Memory B cell (primary cell): Measurements from ENCODE around the gene HMGB4.

Experiments
- ATAC-seq: fragments of 150-1000 bp; cut with Tn5 transposase; 2 replicates; pipeline ENCODE4 v1.10.0; 2021; ENCODE audit warnings: low read depth, mild to moderate bottlenecking, moderate library complexity
- DNase-seq, 2 donors: peaks; one replicate each; pipeline ENCODE4 v3.0.0; 2022; ENCODE audit warnings: low spot score in 2 of 2
- H3K27ac Mint-ChIP-seq: one replicate; pipeline ENCODE4 v1.8.0; 2022; ENCODE audit warnings: mild to moderate bottlenecking, moderate library complexity, mixed read lengths
- H3K27me3 Mint-ChIP-seq: one replicate; pipeline ENCODE4 v1.8.0; 2022; ENCODE audit warnings: mixed read lengths
- H3K36me3 Mint-ChIP-seq: one replicate; pipeline ENCODE4 v1.8.0; 2022; ENCODE audit warnings: mild to moderate bottlenecking, mixed read lengths
- H3K4me1 Mint-ChIP-seq: one replicate; pipeline ENCODE4 v1.8.0; 2022; ENCODE audit warnings: mixed read lengths
- H3K4me3 Mint-ChIP-seq: one replicate; pipeline ENCODE4 v1.8.0; 2022; ENCODE audit warnings: mild to moderate bottlenecking, moderate library complexity, mixed read lengths
- H3K9me3 Mint-ChIP-seq: one replicate; pipeline ENCODE4 v1.8.0; 2022; ENCODE audit warnings: mixed read lengths

The HMGB4 gene

GRCh38 chr1:33826711-33827110 lies 37.2 kb upstream of the HMGB4 start:
- no peaks in the 10 kb centered on the region for H3K4me1 Mint-ChIP-seq
- ATAC-seq (no peak), DNase-seq (no peak)
- no peak overlapping the region for H3K4me3 Mint-ChIP-seq
- peaks cover 19% of the 10 kb centered on the region for H3K27me3 Mint-ChIP-seq
- H3K9me3 Mint-ChIP-seq: peaks cover 2% of the 10 kb centered on the region
- H3K36me3 Mint-ChIP-seq: no peaks in the 10 kb centered on the region
- H3K27ac Mint-ChIP-seq: no peak overlapping the region

DNA sequence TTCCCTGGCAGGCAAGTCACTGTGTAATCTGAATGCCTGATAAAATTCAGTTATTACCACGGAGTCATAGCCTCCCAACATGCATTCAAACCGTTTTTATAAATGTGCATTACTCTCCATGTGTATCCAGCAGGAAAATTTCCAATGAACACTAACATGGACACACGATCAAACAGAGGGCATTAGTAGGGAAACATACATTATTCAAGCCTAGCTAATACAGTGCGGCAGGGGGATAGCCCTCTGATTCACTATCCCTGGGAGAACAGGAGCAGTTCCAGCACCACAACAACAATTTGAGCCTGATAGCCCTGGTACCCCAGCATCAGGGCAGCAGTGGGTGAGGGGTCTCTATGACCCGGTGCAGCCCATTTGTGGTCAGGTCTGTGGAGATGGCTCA lies 35.8 kb upstream of the HMGB4 start:
- Mint-ChIP-seq H3K4me1 (no peaks in the 10 kb centered on the region), H3K4me3 (no peak overlapping the region), H3K36me3 (no peaks in the 10 kb centered on the region), H3K27ac (no peak overlapping the region), H3K9me3 (peaks cover 2% of the 10 kb centered on the region), H3K27me3 (peaks cover 14% of the 10 kb centered on the region)
- no peak for ATAC-seq
- no peak for DNase-seq

DNA sequence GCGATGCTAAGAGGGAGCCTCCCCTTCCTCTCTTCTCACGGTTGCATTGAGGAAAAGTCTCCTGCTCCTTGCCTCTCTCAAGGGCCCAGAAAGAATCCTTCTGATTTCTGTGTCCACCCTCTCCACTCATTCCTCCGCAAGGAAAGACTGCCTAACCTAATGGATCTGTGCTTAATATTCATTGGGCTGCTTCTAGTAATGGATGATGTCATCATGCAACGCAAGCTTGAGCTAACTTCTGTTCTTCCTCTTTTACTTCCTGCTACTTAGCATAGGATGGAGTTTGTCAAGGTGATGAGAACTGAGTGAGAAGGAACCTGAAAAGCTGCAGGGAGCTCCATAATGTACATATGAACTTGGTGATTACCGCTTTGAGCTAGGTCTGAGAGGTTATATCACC lies 35.2 kb upstream of the HMGB4 start:
- Mint-ChIP-seq H3K9me3 (peaks cover 2% of the 10 kb centered on the region), H3K36me3 (no peaks in the 10 kb centered on the region), H3K4me3 (no peak overlapping the region), H3K27ac (no peak overlapping the region), H3K27me3 (peaks cover 14% of the 10 kb centered on the region), H3K4me1 (no peaks in the 10 kb centered on the region)
- DNase-seq (peak in 1 of 2 donors; percentile 2), ATAC-seq (no peak)

DNA sequence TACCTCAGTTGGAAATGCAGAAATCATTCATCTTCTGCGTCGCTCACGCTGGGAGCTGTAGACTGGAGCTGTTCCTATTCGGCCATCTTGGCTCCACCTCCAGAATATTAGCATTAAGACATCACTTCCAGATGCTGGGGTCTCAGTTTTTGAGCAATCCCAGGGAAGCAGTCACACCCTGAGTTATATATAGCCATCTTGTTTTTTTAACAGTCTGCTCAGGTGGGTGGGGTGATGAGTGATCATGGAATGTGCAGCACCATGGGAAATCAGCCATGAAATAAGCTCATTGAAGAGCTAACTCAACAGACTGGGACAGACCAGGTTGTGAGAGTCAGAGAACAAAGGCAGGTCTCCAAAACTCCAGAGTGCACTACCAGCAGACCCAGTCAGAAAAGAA lies 27.0 kb upstream of the HMGB4 start:
- H3K9me3 Mint-ChIP-seq: no peaks in the 10 kb centered on the region
- H3K36me3 Mint-ChIP-seq: no peaks in the 10 kb centered on the region
- no peak overlapping the region for H3K27ac Mint-ChIP-seq
- ATAC-seq: no peak
- H3K4me1 Mint-ChIP-seq: peaks cover 2% of the 10 kb centered on the region
- H3K27me3 Mint-ChIP-seq: peaks cover 5% of the 10 kb centered on the region
- no peak for DNase-seq
- no peak overlapping the region for H3K4me3 Mint-ChIP-seq

DNA sequence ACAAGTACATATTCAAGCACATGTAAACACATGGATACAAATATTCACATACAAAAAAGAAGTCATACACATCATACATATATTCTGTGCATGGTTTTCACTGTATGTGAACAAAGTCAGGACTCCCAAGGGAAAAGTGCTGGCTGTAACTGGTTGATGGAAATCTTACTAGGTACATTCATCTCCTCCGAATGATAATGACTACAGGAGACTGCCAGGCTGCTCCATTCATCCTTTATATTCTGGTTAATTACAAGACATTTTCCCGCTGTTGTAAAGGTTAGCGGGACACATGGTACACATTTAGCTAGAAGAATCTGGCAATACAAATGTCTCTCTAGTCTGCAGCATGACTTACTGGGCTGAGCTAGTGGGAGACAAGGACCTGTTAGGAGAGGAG lies 26.2 kb upstream of the HMGB4 start:
- DNase-seq (no peak), ATAC-seq (no peak)
- Mint-ChIP-seq H3K9me3 (no peaks in the 10 kb centered on the region), H3K36me3 (no peaks in the 10 kb centered on the region), H3K27ac (no peak overlapping the region), H3K27me3 (peaks cover 5% of the 10 kb centered on the region), H3K4me3 (no peak overlapping the region), H3K4me1 (peaks cover 2% of the 10 kb centered on the region)

- Mint-ChIP-seq H3K27me3 (peaks cover 5% of the 10 kb centered on the region), H3K9me3 (no peaks in the 10 kb centered on the region), H3K36me3 (no peaks in the 10 kb centered on the region), H3K4me3 (no peak overlapping the region), H3K4me1 (peaks cover 2% of the 10 kb centered on the region), H3K27ac (no peak overlapping the region)
- DNase-seq (no peak), ATAC-seq (no peak)
Measured at GRCh38 chr1:33841494-33841893, 22.4 kb upstream of the HMGB4 start.

DNA sequence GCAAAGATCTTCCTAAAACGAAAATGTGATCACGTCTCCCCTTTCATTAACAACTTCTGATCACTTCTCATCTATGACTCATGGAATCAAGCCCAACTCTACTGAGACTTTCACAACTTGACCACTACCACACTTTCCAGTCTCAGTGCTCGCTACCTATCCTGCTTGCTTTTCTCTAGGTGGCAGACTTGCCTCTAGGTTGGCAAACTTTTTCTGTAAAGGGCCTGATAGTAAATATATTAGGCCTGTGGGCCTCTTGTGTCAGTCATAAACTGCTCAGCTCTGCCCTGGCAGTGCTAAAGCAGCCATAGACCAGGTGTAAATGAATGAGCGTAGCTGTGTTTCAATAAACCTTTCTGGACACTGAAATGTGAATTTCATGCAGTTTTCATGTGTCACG lies 21.5 kb upstream of the HMGB4 start:
- no peak overlapping the region for H3K4me3 Mint-ChIP-seq
- DNase-seq: no peak
- H3K27me3 Mint-ChIP-seq: peaks cover 5% of the 10 kb centered on the region
- no peaks in the 10 kb centered on the region for H3K36me3 Mint-ChIP-seq
- no peaks in the 10 kb centered on the region for H3K9me3 Mint-ChIP-seq
- no peak overlapping the region for H3K27ac Mint-ChIP-seq
- peaks cover 2% of the 10 kb centered on the region for H3K4me1 Mint-ChIP-seq
- no peak for ATAC-seq

DNA sequence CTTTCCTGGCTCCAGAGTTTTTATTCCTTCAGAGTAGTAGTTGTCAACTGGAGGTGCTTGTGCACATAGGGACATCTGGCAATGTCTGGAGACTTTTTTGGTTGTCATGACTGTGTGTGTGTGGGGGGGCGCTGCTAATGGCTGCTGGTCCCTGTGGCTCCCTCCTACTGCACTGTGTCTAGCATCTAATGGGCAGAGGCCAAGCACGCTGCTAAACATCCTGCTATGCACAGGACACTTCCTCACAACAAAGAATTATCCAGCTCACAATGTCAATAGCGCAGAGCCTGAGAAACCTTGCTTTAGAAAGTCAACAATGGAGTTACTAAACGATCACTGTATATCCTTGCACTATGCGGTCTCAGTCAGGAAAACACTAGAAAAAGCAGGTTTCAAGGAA lies 19.7 kb upstream of the HMGB4 start:
- no peaks in the 10 kb centered on the region for H3K9me3 Mint-ChIP-seq
- DNase-seq (no peak), ATAC-seq (no peak)
- no peaks in the 10 kb centered on the region for H3K36me3 Mint-ChIP-seq
- H3K4me1 Mint-ChIP-seq: no peaks in the 10 kb centered on the region
- H3K27ac Mint-ChIP-seq: no peak overlapping the region
- no peak overlapping the region for H3K4me3 Mint-ChIP-seq
- H3K27me3 Mint-ChIP-seq: peaks cover 4% of the 10 kb centered on the region

DNA sequence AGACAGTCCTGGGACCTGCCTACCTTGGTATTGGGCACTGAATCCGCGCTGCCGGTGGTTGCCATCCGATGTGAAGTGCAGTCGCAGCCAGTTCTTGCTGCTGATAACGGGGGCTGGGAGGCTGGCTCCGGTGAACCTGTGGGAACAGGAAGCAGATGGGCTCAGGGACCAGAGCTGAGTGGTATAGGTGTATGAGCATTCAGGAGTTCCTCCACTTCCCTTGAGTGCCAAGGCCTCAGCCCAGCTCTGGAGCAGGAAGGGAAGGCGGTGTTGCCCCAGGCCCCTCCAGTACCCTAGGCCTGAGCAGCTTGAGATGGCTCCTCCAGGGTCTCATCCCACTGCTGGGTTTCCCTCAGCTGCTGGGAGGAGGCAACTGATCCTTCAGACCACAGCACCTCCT lies 17.0 kb upstream of the HMGB4 start:
- Mint-ChIP-seq H3K4me3 (no peak overlapping the region), H3K9me3 (no peaks in the 10 kb centered on the region), H3K4me1 (no peaks in the 10 kb centered on the region), H3K27me3 (peaks cover 3% of the 10 kb centered on the region), H3K27ac (no peak overlapping the region), H3K36me3 (no peaks in the 10 kb centered on the region)
- ATAC-seq: no peak
- no peak for DNase-seq

GRCh38 chr1:33848205-33848937 lies 15.5 kb upstream of the HMGB4 start:
- Mint-ChIP-seq H3K36me3 (no peaks in the 10 kb centered on the region), H3K27me3 (peaks cover 6% of the 10 kb centered on the region), H3K4me3 (no peak overlapping the region), H3K9me3 (no peaks in the 10 kb centered on the region), H3K4me1 (no peaks in the 10 kb centered on the region), H3K27ac (no peak overlapping the region)
- ATAC-seq: no peak
- DNase-seq: no peak

GRCh38 chr1:33849211-33849610 lies 14.7 kb upstream of the HMGB4 start:
- ATAC-seq (no peak), DNase-seq (no peak)
- no peaks in the 10 kb centered on the region for H3K9me3 Mint-ChIP-seq
- peaks cover 9% of the 10 kb centered on the region for H3K27me3 Mint-ChIP-seq
- no peaks in the 10 kb centered on the region for H3K36me3 Mint-ChIP-seq
- H3K27ac Mint-ChIP-seq: no peak overlapping the region
- no peak overlapping the region for H3K4me3 Mint-ChIP-seq
- no peaks in the 10 kb centered on the region for H3K4me1 Mint-ChIP-seq

- no peak for ATAC-seq
- no peak overlapping the region for H3K27ac Mint-ChIP-seq
- peaks cover 9% of the 10 kb centered on the region for H3K27me3 Mint-ChIP-seq
- H3K4me3 Mint-ChIP-seq: no peak overlapping the region
- no peak for DNase-seq
- no peaks in the 10 kb centered on the region for H3K4me1 Mint-ChIP-seq
- no peaks in the 10 kb centered on the region for H3K36me3 Mint-ChIP-seq
- H3K9me3 Mint-ChIP-seq: no peaks in the 10 kb centered on the region
Measured at GRCh38 chr1:33850481-33850880, 13.4 kb upstream of the HMGB4 start.

DNA sequence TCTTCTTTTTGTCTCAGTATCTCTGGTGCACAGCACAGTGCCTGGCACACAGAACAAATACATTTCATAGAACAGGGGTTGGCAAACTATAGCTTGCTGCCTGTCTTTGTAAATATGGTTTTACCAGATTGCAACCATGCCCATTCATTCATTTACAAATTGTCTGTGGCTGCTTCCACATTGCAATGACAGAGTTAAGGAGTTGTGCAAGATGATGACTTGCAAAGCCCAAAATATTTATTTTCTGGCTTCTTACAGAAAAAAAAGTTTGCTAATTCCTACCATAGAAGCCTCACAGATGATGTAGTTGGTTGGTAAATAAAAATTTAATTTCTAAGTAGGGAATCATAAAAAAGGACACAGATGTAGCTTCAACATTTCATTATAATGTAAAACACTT lies 11.2 kb upstream of the HMGB4 start:
- H3K4me3 Mint-ChIP-seq: no peak overlapping the region
- no peaks in the 10 kb centered on the region for H3K9me3 Mint-ChIP-seq
- DNase-seq (no peak), ATAC-seq (no peak)
- no peak overlapping the region for H3K27ac Mint-ChIP-seq
- H3K4me1 Mint-ChIP-seq: no peaks in the 10 kb centered on the region
- H3K36me3 Mint-ChIP-seq: no peaks in the 10 kb centered on the region
- peaks cover 11% of the 10 kb centered on the region for H3K27me3 Mint-ChIP-seq

DNA sequence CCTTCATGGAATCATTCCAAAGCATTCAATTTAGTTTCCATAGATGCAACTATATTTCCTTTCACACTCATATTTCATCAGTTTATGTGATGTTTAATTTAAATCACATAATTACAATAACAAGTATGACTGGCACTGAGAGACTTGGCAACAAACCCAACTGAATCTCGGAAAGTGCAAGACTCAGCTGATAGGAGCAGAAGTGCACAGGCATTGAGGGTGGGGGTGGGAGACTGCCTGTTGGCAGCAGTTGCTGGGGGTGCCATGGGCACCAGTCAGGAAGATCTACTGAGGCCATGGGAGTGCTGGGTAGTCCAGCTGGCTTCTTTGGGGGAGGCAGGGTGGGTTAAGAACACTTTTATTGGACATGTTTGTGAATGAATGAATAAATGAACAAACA lies 10.4 kb upstream of the HMGB4 start:
- no peak overlapping the region for H3K27ac Mint-ChIP-seq
- H3K9me3 Mint-ChIP-seq: no peaks in the 10 kb centered on the region
- peaks cover 13% of the 10 kb centered on the region for H3K27me3 Mint-ChIP-seq
- ATAC-seq (no peak), DNase-seq (no peak)
- no peak overlapping the region for H3K4me3 Mint-ChIP-seq
- no peaks in the 10 kb centered on the region for H3K4me1 Mint-ChIP-seq
- no peaks in the 10 kb centered on the region for H3K36me3 Mint-ChIP-seq

DNA sequence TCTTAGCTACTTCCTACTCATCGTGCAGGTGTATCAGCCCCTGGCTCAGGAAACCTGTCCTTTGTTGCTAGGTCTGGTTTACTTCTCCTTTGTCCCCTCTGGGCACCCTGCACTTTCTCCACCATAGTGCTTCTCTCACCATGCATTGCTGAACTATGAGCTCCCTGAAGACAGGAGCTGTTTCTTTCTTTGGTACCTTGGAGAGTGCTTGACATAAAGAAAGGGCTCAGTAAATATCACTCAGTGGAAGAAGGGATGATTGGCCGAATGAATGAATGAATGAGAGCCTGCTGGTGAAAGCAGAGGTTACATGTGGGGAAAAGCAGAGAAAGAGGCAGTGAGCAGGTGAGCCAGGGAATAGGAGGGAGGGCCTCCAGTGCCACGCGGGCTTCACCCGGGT lies 9.8 kb upstream of the HMGB4 start:
- Mint-ChIP-seq H3K27me3 (peaks cover 16% of the 10 kb centered on the region), H3K4me1 (no peaks in the 10 kb centered on the region), H3K4me3 (no peak overlapping the region), H3K27ac (no peak overlapping the region), H3K36me3 (no peaks in the 10 kb centered on the region), H3K9me3 (no peaks in the 10 kb centered on the region)
- DNase-seq: no peak
- ATAC-seq: no peak
